AG09319 (cell line): Measurements from ENCODE around the gene KHNYN.

Experiments
- DNase-seq: peaks from one replicate; pipeline ENCODE4 v3.0.0-alpha.2; 2010; ENCODE audit warnings: low read depth; ENCODE audit errors: extremely low read depth
- CTCF ChIP-seq: IDR thresholded peaks from 2 replicates; pipeline ENCODE4 v1.5.1; 2011; ENCODE audit warnings: low read depth, mild to moderate bottlenecking, inconsistent platforms, low read length, moderate library complexity

Gene KHNYN

DNA sequence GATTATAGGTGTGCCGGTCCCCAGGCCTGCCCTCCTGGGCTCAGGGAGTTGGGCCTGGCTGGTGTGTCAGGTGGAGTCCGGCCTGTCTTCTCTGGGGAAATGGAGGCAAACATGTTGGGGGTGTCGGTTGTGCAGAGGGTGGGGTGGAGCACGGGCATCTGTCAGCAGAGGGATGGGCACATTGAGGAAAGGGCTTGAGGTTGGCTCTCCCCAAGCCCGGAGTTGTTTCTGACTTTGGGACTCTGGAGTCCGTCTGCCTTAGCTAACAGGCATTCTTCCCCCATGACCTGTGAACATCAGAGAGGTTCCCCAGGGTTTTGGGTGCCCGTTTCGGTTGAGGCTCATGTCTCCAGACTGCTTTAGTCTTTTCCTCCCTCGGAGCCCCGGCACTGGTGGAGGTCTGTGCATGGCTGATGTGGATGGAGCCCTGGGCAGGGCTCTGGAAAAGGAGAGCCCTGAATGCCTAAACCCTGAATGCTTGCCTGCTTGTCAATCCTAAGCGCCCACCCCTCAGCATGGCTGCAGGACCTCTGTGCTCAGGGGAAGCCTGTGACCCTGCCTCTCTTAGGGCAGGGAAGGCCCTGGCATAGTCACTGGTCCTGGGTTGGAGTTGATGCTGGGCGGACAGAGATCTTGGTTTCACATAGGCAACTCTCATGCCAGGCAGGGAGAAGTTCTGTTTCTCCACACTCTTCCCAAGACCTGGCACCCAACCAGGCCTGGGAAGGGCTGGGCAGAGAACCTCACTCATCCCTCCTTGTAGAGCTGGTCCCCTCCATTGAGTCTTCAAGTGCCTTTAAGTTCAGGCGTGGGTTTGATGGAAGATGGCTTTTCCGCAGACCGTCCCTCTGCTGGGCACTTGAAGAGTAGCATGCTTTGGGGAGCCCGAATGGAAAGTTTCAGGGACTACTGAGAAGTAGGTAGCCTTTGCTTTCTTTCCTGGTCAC, 18.0 kb upstream of the KHNYN start:
- TF ChIP-seq CTCF = peak; percentile 76
- no peak for DNase-seq

DNA sequence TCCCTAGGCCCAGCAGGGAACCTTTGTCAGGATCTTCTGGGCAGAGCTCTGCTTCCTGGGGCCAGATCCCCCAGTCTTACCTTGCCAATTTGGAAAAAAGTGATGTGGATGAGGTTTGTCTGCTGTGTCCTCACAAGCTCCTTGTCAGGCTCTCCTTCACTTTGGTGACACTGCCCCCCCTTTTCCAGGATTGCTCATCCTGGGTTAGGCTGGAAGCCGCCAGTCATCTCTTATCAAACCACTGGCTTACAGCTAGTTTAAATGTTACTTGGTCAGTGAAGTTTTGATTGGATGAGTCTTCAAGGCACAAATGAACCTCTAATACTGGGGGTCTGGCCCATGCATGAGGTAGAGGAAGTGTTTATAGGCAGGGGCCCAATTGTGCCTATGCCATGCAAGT, 15.7 kb upstream of the KHNYN start:
- TF ChIP-seq CTCF = no peak
- no peak for DNase-seq

GRCh38 chr14:24414732-24415420, 14.9 kb upstream of the KHNYN start:
- TF ChIP-seq CTCF = no peak
- DNase-seq = no peak

DNA sequence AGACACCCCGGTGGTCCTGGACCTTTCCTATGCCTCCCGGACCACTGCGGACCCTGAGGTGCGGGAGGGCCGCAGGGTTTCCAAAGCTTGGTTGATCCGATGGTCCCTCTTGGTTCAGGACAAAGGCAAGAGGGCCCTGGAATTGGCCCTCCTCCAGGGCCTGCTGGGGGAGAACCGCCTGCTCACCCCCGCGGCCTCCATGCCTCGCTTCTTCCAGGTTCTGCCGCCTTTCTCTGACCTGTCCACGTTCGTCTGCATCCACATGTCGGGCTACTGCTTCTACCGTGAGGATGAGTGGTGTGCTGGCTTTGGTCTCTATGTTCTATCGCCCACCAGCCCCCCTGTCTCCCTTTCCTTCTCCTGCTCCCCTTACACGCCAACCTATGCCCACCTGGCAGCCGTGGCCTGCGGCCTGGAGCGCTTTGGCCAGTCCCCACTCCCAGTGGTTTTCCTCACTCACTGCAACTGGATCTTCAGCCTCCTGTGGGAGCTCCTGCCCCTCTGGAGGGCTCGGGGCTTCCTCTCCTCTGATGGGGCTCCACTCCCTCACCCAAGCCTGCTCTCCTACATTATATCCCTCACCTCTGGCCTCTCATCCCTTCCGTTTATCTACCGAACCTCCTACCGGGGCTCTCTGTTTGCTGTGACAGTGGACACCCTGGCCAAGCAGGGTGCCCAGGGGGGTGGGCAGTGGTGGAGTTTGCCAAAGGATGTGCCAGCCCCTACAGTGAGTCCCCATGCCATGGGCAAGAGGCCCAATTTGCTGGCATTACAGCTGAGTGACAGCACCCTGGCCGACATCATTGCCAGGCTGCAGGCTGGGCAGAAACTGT, 14.1 kb upstream of the KHNYN start:
- no peak for TF ChIP-seq CTCF

GRCh38 chr14:24416254-24416931, 13.4 kb upstream of the KHNYN start:
- TF ChIP-seq CTCF = no peak
- DNase-seq = no peak

More for the DNA sequence above, 14.1 kb upstream of the KHNYN start:
- DNase-seq = no peak

GRCh38 chr14:24416932-24417619, 12.7 kb upstream of the KHNYN start:
- no peak for DNase-seq

More at GRCh38 chr14:24416932-24417619, 12.7 kb upstream of the KHNYN start:
- TF ChIP-seq CTCF = no peak
